NB4 (cell line): ENCODE results near the gene NPEPL1.

ENCODE experiments used
- DNase-seq: peaks from one replicate; pipeline ENCODE4 v3.0.0; 2010; ENCODE audit warnings: low read depth
- H3K4me3 ChIP-seq: one replicate; pipeline ENCODE4 v1.5.1; 2011; ENCODE audit warnings: mild to moderate bottlenecking, low read depth, low read length, moderate library complexity
- CTCF ChIP-seq: IDR thresholded peaks from one replicate; pipeline ENCODE4 v1.5.1; 2012; ENCODE audit warnings: low read depth, low read length
- MAX ChIP-seq: IDR thresholded peaks from 2 replicates; pipeline ENCODE4 v1.6.1; 2011; ENCODE audit warnings: low read depth, low read length
- MYC ChIP-seq: IDR thresholded peaks from 2 replicates; pipeline ENCODE4 v1.6.1; 2011; ENCODE audit warnings: low read depth, low read length
- POLR2A ChIP-seq: IDR thresholded peaks from 2 replicates; pipeline ENCODE4 v1.6.1; 2011; ENCODE audit warnings: mild to moderate bottlenecking; ENCODE audit not compliant: insufficient read length; ENCODE audit errors: extremely low read depth

NPEPL1 gene

GRCh38 chr20:58664331-58664730, 28.3 kb upstream of the NPEPL1 start:
- H3K4me3 ChIP-seq, result no peak overlapping the region
- DNase-seq, result no peak
- TF ChIP-seq MYC, result no peak
- TF ChIP-seq MAX, result no peak
- TF ChIP-seq POLR2A, result no peak
- no peak for TF ChIP-seq CTCF

- TF ChIP-seq CTCF, result no peak
- TF ChIP-seq MAX, result no peak
- TF ChIP-seq POLR2A, result no peak
- no peak for TF ChIP-seq MYC
- no peak for DNase-seq
- H3K4me3 ChIP-seq, result no peak overlapping the region
These were observed 27.7 kb upstream of the NPEPL1 start for GRCh38 chr20:58664883-58665282.

- TF ChIP-seq CTCF (no peak), MYC (no peak), POLR2A (no peak), MAX (no peak)
- H3K4me3 ChIP-seq, result no peak overlapping the region
- no peak for DNase-seq
These were observed 27.0 kb upstream of the NPEPL1 start for GRCh38 chr20:58665606-58666005.

GRCh38 chr20:58666702-58667101, 25.9 kb upstream of the NPEPL1 start:
- DNase-seq, result no peak
- TF ChIP-seq CTCF (no peak), MAX (no peak), POLR2A (no peak), MYC (no peak)
- H3K4me3 ChIP-seq, result no peak overlapping the region

GRCh38 chr20:58667975-58668374, 24.6 kb upstream of the NPEPL1 start:
- no peak for DNase-seq
- no peak for TF ChIP-seq POLR2A
- no peak for TF ChIP-seq CTCF
- no peak for TF ChIP-seq MAX
- no peak for TF ChIP-seq MYC
- H3K4me3 ChIP-seq, result no peak overlapping the region

GRCh38 chr20:58668901-58669286, 23.7 kb upstream of the NPEPL1 start:
- TF ChIP-seq CTCF, result no peak
- TF ChIP-seq MAX, result no peak
- TF ChIP-seq POLR2A, result no peak
- TF ChIP-seq MYC, result no peak
- no peak for DNase-seq
- no peak overlapping the region for H3K4me3 ChIP-seq
